Peyer's patch (tissue), 4 donors: ENCODE results near the gene ATG10.

ENCODE experiments used
- POLR2A ChIP-seq, 2 donors: fragments of 450-650 bp; IDR thresholded peaks; one replicate each; pipeline ENCODE4 v1.5.1; 2017; ENCODE audit warnings: antibody characterized with exemption in 2 of 2, mild to moderate bottlenecking in 2 of 2, moderate library complexity in 2 of 2
- TF ChIP-seq, protein P1 (sequence below), 6 experiments: fragments of 450-650 bp in 4 of 6; fragments of 200-600 bp in 2 of 6; sonication (generic) in 1 of 6; IDR thresholded peaks; one replicate each; pipeline ENCODE4 v1.5.1; 2017 to 2019; ENCODE audit warnings: antibody characterized with exemption in 6 of 6, mild to moderate bottlenecking in 3 of 6, moderate library complexity in 1 of 6

DNA sequence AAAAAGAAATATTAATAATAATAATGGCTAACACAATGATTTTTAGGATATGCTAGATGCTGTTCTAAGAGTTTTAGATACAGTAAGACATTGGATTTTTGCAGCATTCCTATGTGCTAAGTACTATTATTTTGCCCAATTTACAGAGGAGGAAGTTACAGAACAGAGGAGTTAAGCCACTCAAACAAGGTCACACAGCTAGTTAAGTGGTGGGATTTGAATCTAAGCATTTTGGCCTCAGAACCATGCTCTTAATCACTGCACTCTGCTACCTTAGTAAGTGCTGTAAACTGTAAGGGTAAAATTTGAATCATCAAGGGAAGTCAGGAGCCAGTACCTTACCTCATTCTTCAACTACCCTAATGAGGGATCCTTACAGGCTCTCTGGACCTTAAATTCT is 280.9 kb downstream of the ATG10 start:
- TF ChIP-seq POLR2A (IDR thresholded peaks at IDR 0.05): no peak
- TF ChIP-seq, protein P1, sequence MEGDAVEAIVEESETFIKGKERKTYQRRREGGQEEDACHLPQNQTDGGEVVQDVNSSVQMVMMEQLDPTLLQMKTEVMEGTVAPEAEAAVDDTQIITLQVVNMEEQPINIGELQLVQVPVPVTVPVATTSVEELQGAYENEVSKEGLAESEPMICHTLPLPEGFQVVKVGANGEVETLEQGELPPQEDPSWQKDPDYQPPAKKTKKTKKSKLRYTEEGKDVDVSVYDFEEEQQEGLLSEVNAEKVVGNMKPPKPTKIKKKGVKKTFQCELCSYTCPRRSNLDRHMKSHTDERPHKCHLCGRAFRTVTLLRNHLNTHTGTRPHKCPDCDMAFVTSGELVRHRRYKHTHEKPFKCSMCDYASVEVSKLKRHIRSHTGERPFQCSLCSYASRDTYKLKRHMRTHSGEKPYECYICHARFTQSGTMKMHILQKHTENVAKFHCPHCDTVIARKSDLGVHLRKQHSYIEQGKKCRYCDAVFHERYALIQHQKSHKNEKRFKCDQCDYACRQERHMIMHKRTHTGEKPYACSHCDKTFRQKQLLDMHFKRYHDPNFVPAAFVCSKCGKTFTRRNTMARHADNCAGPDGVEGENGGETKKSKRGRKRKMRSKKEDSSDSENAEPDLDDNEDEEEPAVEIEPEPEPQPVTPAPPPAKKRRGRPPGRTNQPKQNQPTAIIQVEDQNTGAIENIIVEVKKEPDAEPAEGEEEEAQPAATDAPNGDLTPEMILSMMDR (IDR thresholded peaks at IDR 0.05): no peak
